ENCODE data around the gene GINM1.

The GINM1 gene

GRCh38 chr6:149600508-149600907 is 34.3 kb downstream of the GINM1 start:
- DNase-seq, result no peak

- DNase-seq, result no peak
Measured at GRCh38 chr6:149608381-149608982, 42.3 kb downstream of the GINM1 start.

- DNase-seq, result no peak
Measured at GRCh38 chr6:149614337-149614736, 48.2 kb downstream of the GINM1 start.

- no peak for DNase-seq
Measured at GRCh38 chr6:149615805-149616204, 49.6 kb downstream of the GINM1 start.

GRCh38 chr6:149627672-149628071 is 61.5 kb downstream of the GINM1 start:
- no peak for DNase-seq

- no peak for DNase-seq
Measured at GRCh38 chr6:149628875-149629510, 62.8 kb downstream of the GINM1 start.

- DNase-seq, result no peak
Measured at GRCh38 chr6:149634315-149634714, 68.1 kb downstream of the GINM1 start.

GRCh38 chr6:149636124-149636523 is 69.9 kb downstream of the GINM1 start:
- no peak for DNase-seq

Measured in activated CD8-positive, alpha-beta memory T cell treated with anti-CD3 and anti-CD28 coated beads, Interleukin-2, amount 50 U/mL, for 48 hours (primary cell).